Glomerular visceral epithelial cell (primary cell): Measurements from ENCODE around the gene ADGRV1.
"Not testable (repeated sequence)": the region's sequence is repeated elsewhere in the genome, so short reads cannot be mapped to it uniquely, and the experiment has no call there.

Source experiments
- DNase-seq: peaks from one replicate; pipeline ENCODE4 v3.0.0-alpha.2; 2016; ENCODE audit errors: extremely low spot score

Gene ADGRV1

DNA sequence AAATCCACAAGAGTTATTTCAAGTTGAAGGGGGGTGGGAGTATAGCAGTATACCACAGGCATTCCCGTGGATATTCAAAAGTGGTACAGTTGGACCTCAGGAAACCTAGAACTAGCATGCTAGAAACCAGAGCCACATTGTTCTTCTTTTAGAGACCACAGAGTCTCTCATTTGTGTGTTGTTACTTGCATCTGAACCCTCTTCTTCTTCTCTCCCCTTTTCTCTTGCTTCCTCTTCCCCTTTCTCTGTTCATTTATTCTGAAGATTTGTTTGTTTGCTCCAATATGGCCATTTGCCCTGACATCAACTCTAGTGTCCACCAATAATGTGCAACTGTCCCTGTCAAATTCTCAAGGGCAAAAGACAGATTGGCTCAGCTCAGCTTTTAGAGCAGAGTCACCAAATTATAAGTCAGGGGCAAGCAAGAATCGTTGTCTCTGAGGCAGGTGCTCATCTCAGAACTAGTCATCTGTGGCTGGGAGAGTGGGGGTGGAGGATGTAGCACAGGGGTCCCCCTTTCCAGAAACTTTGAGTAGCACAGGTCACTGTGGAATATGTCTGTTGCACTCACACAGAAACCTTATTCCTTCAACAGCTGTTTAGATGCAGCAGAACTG, 503.5 kb downstream of the ADGRV1 start:
- no peak for DNase-seq

DNA sequence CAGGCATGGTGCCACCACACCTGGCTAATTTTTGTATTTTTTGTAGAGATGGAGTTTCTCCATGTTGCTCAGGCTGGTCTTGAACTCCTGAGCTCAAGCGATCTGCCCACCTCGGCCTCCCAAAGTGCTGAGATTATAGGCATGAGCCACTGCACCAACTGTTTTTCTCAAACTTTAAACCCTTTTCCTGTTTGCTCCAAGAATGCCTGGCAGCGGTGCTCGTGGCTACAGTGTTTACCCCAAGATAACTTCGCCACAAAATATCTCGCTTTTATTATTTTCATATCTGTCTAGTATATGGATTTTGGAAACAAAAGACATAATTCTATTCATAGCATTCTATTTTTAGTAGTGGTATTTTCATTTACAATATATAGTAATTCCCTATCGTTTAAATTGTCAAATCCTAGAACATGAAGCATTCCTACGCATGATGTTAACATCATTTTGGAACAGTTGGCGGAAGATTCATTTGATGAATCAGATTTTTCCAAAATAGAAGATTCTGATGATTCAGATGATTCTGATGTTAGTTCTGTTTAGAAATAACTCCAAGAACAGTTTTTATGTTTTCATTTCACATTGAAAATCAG, 504.6 kb downstream of the ADGRV1 start:
- DNase-seq = not testable (repeated sequence)

DNA sequence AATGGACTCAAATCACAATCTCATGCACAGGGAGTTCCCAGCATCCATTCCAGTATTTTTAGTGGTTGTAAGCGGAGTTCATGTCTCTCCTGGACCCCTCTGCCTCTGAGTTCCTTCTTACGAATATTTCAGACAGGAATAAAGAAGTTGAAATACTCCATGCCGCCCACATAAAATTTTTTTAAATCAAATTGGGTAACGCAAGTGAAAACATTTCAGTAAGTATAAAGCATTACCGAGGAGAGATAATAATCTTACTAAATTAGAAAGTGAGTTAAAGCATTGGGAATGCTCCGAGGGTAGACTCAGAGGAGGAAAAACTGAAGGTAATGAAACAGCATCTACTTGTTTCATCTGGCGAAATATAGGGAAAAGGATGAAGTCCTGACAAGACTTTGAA, 506.9 kb downstream of the ADGRV1 start:
- no peak for DNase-seq

DNA sequence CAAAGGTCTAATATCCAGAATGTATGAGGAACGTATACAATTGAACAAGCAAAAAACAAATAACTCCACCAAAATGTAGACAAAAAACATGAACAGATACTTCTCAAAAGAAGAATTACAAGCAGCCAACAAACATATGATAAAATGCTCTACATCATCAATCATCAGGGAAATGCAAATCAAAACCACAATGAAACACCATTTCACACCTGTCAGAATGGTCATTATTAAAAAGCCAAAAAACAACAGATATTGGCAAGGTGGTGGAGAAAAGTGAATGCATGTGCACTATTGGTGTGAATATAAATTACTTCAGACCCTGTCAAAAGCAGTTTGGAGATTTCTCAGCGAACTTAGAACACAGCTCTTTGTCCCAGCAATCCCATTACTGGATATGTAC, 510.8 kb downstream of the ADGRV1 start:
- DNase-seq = no peak

DNA sequence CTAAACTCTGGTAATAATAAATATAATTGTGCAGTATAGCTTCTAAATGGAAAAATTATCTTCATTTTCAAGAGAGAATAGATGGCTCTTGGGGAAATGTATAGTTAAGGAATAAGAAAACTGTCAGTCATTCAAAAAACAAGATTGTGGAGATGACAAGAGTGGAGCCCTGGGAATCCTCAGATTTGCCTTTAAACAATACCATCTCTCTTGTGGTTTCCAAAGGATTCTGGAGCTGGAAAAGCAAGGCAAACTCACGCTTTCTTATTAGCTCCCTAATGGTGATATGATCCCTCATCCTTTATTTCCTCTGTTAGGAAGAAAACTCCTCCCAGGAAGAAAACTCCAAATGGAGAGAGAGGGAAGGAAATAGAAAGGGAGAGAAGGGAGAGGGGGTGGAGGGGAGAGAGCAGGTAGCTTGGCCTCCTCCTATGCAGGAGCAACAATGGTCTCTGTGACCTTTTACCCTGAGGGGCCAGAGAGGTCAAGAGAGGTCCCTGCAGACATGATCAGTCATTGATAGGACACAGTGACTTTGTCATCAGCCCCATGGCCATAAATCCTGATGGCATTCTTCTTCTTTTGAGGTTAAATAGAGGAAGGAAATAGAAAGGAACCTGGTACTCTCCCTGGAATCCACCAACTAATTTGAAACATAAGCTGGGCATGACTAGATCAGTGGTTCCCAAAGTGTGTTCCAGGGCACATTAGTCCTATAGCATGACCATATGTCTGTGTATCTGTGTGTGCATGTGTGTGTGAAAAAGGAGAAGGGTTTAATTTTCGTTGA, 512.4 kb downstream of the ADGRV1 start:
- no peak for DNase-seq

DNA sequence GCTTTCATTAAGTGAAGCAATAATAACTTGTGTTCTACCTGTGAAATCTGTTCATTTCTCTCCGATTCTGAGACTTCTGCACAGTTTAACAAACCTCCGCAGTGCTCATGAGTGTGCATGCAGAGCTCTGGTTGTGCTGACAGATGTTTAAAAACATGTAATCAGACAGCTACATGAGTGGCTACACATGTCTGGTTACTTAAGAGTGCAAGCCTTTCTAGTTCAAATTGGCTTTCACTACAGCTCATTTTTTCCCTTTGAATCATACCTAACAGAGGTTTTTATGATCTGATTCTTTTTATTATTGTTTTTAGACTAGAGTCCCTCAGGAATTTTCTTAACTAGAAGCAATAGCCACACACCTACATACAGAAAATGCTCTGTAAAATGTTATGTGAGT, 514.3 kb downstream of the ADGRV1 start:
- peak; percentile 34 for DNase-seq

DNA sequence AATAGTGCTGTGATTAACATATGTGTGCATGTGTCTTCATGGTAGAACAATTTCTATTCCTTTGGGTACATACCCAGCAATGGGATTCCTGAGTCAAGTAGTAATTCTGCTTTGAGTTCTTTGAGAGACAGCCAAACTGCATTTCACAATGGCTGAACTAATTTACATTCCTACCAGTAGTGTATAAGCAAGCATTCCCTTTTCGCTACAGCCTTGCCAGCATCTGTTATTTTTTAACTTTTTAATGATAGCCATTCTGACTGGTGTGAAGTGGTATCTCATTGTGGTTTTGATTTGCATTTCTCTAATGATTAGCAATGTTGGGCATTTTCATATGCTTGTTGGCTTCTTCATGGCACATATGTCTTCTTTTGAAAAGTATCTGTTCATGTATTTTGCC, 516.0 kb downstream of the ADGRV1 start:
- DNase-seq = peak; percentile 95

DNA sequence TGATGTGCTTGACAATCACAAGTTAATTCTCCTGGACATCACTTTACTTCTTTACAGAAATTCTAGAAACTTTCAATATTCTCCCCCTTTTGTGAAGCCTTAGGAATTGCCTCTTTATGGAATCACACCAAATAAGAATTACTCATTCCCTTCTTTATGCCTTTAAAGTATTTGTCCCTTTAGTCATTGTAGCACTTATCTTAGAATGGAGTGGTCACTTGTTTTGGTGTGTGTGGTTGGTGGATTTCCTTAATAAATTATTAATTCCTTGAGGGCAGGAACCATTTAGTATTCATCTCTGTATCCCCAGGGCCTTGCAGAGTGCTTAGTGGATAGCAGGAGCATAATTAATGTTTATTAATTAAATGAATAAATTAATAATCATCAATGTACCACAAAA, 517.5 kb downstream of the ADGRV1 start:
- peak; percentile 55 for DNase-seq

DNA sequence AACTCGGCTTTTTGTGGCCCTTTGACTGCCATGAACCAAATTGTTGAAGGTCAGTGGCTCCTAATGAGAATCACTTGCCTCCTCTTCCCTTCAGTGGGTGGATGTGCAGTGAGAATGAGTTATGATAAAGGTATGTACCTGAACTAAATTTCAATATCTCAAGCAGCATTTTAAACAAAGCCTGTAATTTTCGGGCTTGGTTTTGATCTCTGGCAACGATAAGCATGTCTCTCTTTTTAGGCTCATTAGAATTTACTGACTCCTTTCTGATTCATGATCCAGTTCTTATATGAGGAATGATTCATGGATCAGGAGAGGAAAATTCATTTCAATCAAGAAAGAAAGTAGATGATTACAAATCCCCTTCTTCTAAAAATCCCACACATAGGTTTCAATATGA, 519.0 kb downstream of the ADGRV1 start:
- no peak for DNase-seq

DNA sequence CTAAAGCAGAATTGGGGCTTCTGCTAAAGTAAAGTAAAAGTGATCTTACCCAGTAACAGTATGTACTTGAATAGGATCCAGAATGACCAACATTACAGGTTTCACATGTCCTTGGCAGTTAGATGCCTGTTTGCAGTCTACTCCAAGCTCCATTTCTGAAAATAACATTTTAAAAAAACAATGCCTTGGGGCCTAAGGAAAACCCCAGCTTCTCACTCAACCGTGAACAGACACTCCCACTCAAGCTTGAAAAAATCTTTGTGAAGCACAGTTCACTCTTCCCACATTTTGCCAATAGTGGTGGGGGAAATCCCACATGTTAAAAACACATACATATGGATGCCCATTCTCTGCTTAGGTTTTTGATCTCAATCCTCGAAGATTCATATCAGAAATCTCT, 520.4 kb downstream of the ADGRV1 start:
- DNase-seq = peak; percentile 79

DNA sequence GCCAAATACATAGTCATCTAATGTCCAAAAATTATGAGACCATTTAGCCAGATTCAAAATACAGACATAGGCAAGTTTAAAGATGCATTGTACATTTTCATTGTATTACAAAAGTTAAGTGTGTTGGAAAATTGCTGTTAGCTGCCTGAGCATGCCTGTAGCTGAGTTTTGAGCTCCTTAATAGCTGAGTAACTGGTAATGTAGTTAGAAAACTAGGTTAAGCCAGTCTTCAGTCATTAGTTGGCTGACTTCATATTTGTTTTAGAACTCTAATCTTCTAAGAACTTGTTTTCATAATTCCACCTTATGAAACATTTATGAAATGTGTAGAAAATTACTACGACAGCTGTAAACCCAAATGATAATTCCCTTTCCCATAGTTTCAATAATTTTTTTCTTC, 531.2 kb downstream of the ADGRV1 start:
- no peak for DNase-seq

DNA sequence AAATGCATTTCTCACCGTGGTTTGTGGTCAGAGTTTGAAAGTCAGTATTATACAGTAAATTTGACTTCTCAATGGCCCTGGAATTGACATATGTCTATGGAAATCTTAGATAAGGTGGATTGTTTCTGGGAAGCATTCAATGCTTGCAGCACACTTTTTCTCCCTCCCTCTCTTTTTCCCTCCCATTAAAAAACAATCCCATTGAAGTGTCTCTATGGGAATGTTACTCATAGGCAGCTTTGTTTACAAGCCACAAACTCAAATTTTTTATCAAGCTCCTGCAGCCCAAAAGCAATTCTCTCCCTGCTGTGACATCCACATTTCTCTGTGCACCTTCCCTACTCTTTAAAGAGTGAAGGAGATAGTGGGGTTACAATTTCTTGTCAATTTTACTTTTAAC, 532.4 kb downstream of the ADGRV1 start:
- DNase-seq = peak; percentile 30

DNA sequence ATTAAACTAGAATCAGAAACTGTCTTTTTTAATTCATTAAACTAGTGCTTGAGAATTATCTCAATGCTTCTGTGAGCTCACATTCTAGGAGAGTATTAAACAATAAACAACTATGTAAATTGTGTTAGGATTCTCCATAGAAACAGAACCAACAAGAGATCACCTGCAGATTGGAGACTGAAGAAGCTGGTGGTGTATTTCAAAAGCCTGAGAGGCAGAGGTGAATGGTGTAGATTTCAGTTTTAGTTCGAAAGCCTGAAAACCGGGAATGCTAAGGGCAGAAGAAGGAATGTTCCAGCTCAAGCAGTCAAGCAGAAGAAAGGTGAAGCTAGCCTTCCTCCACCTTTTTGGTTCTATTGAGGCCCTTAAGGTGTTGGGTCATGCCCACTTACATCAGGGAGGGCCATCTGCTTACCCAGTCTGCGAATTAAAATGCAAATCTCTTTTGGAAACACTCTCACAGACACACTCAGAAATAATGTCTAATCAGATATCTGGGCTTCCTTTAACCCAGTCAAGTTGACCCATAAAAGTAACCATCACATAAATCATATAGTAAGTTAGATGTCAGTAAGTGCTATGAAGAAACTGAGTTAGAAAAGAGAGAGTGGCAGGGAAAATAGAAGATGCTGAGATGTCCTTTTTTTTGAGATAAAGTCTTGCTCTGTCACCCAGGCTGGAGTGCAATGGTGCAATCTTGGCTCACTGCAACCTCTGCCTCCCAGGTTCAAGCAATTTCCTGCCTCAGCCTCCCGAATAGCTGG, 533.1 kb downstream of the ADGRV1 start:
- DNase-seq = no peak

DNA sequence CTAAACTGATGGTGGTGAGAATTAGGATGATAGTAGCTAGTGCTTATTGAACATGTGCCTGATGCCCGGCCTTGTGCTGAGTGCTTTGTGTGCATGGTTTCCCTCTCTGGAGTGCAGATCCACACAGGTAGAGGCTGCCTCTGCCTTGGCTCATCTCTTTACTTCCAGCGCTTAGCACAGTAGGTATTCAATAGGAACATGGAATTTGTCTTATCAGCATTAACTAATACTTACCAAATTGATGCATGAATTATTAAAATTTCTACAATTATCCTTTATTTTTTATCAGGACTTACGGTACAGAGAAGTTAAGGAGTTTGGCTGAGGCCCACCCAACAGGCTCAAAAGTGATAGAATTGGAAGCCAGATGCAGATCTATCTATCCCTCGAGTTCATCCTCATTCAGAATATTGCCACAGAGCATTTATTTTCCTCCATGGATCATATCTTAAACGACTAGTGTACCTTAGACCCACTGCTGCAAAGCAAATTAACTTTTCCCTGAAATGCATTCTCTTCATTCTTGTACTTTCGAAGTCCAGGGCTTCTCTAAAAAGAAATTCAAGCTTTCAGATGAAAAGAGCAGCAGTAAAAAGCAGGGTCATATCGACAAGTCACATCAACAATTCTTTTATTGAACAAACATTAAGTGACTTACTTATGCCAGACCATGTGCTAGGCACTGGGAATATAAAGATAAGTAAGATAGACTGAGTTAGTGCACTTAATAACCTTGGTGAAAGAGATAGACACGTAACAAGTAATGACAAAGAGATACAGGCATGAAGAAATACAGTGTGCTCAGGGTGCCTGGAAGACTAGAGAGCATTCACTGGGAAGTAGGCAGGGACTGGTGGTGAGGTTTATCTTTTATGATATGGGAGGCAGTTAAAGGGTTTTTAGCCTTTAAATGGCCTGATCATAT, 534.5 kb downstream of the ADGRV1 start:
- DNase-seq = no peak

DNA sequence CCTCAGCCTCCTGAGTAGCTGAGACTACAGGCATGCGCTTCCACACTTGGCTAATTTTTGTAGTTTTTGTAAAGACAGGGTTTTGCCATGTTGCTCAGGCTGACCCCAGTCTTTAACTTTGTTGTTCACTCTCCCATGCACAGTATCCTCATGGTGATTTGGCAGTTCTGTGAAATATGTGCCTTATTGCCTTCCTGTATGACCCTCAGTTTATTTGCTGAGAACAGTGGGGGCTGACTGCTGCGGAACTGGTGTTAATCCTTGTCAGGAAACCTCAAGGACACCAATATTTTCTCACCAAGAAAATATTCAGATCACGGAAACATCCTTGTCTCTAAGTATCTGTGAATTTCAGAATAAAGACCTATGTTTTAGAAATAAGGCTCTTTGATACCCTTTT, 536.7 kb downstream of the ADGRV1 start:
- DNase-seq = no peak

DNA sequence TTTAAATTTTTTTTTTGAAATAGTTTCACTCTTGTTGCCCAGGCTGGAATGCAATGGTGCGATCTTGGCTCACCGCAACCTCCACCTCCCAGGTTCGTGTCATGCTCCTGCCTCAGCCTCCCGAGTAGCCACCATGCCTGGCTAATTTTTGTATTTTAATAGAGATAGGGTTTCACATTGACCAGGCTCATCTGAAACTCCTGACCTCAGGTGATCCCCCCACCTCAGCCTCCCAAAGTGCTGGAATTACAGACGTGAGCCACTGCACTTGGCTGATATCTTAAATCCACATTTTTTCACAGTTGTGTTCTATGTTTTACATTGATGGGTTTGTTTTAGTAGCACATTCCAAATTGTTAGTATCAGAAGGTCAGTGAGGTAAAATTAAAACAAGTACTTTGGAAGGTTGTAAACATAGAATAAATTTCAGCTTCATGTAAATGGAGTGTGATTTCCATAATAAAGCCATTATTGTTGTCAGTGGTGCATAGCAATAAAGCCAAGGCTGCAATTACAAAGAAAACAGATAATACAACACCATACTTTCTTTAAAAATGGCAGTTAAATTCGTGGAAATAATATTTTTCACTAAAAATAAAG, 537.3 kb downstream of the ADGRV1 start:
- DNase-seq = no peak

DNA sequence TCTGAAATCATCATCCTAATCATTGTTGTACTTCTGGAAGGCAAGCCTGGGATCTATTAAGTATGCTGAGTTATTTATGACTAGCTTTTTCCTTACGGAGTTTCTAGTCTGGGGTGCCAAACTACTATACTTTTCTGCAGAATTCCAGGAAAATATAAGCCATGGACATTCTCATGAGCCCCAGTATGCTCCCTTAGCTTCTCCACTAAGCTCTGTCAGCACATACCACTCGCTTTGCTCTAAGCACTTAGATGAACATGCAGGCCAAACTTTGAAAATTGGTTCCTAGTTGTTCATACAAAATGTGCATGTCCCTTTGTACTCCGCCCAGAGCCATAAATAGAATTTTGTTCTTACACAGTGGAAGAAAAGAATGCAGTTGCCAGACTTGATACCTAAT, 539.9 kb downstream of the ADGRV1 start:
- DNase-seq = no peak

DNA sequence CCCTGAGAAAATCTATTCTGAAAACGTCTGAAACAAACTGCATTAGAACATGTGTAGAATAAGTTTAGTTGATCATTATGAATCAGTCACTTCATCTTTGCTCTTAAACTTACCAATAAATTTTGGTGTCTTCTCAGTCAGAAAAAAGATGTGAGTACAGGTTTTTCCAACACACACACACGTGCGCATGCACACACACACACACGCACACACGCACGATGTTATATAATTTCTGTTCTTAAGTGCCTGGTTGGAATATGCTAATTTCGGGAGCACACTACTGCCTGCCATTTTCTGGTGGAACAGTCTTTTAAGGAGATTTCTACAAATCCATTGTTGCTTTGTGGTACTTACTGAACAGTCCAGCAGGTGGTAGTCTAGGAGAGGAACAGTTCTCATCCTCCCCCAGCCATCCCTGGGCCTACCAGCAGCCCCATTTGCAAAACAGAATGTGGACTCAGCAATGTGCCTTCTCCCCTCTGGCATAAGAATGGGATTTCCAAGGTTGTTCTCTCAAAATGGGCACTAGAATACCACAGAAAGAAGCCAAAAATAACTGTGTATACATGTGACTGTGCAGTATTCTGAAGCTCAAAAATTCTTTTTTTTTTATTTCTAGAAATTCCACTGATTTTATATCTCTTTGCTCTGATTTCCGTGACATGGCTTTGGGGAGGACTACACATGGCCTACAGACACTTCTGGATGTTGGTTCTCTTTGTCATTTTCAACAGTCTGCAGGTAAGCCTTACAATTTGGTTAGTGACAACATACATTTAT, 543.2 kb downstream of the ADGRV1 start:
- DNase-seq = peak; percentile 80

DNA sequence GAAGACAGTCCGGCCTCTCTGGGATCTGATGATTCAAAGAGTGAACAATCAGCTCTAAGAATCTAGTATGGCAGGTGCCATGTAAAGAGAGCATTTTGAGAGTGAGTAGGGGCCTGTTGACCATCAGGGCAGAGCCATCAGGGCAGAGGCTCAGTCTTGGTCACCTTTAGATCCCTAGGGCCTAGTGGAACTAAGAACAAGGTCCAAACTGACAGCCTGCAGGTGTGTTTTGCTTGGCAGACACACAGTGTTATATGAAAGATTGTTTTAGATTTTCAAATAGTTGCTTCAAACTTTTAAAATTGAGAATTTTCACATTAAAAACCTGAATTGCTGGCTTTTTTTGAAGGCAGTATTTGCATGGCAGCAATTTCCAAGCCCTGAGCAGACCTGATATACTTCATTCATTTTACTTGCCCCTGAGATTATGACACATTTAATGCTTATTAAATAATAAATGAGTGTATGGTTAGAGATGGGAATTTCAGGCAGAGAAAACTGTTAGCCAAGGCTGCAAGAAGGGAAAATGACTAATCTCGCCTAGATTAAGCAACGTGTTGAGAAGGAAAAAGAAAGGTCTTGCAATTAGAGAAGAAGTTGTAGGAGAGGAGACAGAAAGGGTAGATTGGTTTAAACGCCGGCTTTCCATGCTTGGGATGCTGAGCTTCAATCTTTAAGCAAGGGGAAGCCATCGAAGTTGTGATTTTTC, 544.9 kb downstream of the ADGRV1 start:
- no peak for DNase-seq

DNA sequence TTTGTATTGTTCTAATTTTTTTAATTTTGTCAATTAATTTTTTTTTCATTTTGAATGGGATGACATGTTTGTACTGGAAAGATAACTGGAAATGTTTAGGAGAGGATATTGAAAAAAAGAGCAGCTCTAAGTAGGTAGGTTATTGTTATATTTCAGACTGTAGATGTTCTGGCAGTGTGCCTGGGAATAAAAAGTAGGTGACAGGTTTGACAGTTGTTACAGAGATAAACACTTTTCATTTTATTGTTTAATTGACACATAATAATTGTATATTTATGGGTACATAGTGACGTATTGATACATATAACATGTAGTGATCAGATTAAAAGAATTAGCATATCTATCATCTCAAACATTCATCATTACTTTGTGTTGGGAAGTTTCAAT, 545.5 kb downstream of the ADGRV1 start:
- DNase-seq = no peak
